Measurements from ENCODE around the gene RPL4. TPM values are rescaled to one million over a fixed set of nuclear protein-coding genes. Genes with fewer than 3 reads are reported as not detected.

RPL4 gene
- total and polyA plus RNA-seq, 9 of the 15 experiments (the other 6 are each of a cell fraction or from before 2014, with no cell fraction given), result 2,055 to 7,760 (median 5,069) TPM

GRCh38 chr15:66515901-66516322, 11.3 kb upstream of the RPL4 start:
- Histone ChIP-seq H3K27ac (ENCODE audit: extremely low read depth, low read depth, low read length) (no peak overlapping the region), H3K9me3 (replicated peaks; ENCODE audit: control insufficient read depth, insufficient read depth, low read depth, low read length) (no peaks in the 10 kb centered on the region), H3K9ac (ENCODE audit: insufficient read depth in 1 of 2, low read depth in 2 of 2, low read length in 2 of 2) (no peak overlapping the region), H2AFZ (ENCODE audit: low read depth, low read length) (no peak overlapping the region), H3K36me3 (ENCODE audit: control insufficient read depth, insufficient read depth, low read length) (peaks cover 63% of the 10 kb centered on the region), H3K79me2 (ENCODE audit: control insufficient read depth, insufficient read depth, low read length) (no peaks in the 10 kb centered on the region), H3K9me1 (ENCODE audit: control insufficient read depth, insufficient read depth, low read length) (no peaks in the 10 kb centered on the region), H3K4me2 (ENCODE audit: insufficient read depth, low read length) (no peak overlapping the region), H3K4me3 (no peak overlapping the region), H4K20me1 (replicated peaks; ENCODE audit: control insufficient read depth, insufficient read depth, low read length) (no peaks in the 10 kb centered on the region), H3K27me3 (ENCODE audit: control insufficient read depth in 2 of 2, insufficient read depth in 2 of 2, low read length in 2 of 2) (no peaks in the 10 kb centered on the region), H3K4me1 (replicated peaks in 1 of 2; ENCODE audit: control insufficient read depth in 2 of 2, insufficient read depth in 2 of 2, low read length in 2 of 2) (no peaks in the 10 kb centered on the region)
- FAIRE-seq (no peak), DNase-seq (ENCODE audit: extremely low read depth in 1 of 4, low spot score in 3 of 4) (no peak), ATAC-seq (no peak)
- no TSS peak for BruUV-seq (replicated peaks)
- WGBS (ENCODE audit: insufficient coverage, low coverage, missing lambda C conversion rate), result 92% methylated on average over 2 of the region's 2 CpGs
- ChIA-PET POLR2A (interaction anchor here (0.6 to 1.2 kb wide), 4 partner anchors 11 to 17 kb away, joined by 3 to 4 read pairs (median 4); partner anchors contain the start of genes RPL4 and ZWILCH), CTCF (ENCODE audit: low intra/inter-chr PET ratio) (no interaction called here)
- in situ Hi-C loops (cut with MboI) (no loop called here), intact Hi-C loops (cut with micrococcal nuclease) (no loop called here)
- TF ChIP-seq MGA (IDR thresholded peaks at IDR 0.05) (no peak), CCAR2 (IDR thresholded peaks at IDR 0.05; ENCODE audit: low read depth, low read length) (no peak), CREB1 (IDR thresholded peaks at IDR 0.05) (no peak), CREB1 (CRISPR knock-in tag; IDR thresholded peaks at IDR 0.05) (no peak), CHD2 (IDR thresholded peaks at IDR 0.05; ENCODE audit: low read depth, low read length) (no peak), ZNF449 (CRISPR knock-in tag; IDR thresholded peaks at IDR 0.05) (no peak), HMBOX1 (IDR thresholded peaks at IDR 0.05) (no peak), TCF3 (CRISPR knock-in tag; IDR thresholded peaks at IDR 0.05) (no peak)
